ENCODE results near the gene SALL1.

The SALL1 gene

GRCh38 chr16:51164574-51164973 lies 13.5 kb upstream of the SALL1 start:
- no peaks in the 10 kb centered on the region for H3K9me3 ChIP-seq (ENCODE audit: control insufficient read depth, insufficient read depth, low read length)
- H3K36me3 ChIP-seq (ENCODE audit: insufficient read depth, low read length), result no peaks in the 10 kb centered on the region
- no peak overlapping the region for H3K9ac ChIP-seq (ENCODE audit: low read depth, low read length)
- H3K4me1 ChIP-seq (ENCODE audit: insufficient read depth, low read length), result peaks cover 10% of the 10 kb centered on the region

- Histone ChIP-seq H3K36me3 (ENCODE audit: insufficient read depth, low read length) (no peaks in the 10 kb centered on the region), H3K9ac (ENCODE audit: low read depth, low read length) (no peak overlapping the region), H3K9me3 (ENCODE audit: control insufficient read depth, insufficient read depth, low read length) (no peaks in the 10 kb centered on the region), H3K4me1 (ENCODE audit: insufficient read depth, low read length) (peaks cover 10% of the 10 kb centered on the region)
These were observed 13.0 kb upstream of the SALL1 start for GRCh38 chr16:51163894-51164566.

DNA sequence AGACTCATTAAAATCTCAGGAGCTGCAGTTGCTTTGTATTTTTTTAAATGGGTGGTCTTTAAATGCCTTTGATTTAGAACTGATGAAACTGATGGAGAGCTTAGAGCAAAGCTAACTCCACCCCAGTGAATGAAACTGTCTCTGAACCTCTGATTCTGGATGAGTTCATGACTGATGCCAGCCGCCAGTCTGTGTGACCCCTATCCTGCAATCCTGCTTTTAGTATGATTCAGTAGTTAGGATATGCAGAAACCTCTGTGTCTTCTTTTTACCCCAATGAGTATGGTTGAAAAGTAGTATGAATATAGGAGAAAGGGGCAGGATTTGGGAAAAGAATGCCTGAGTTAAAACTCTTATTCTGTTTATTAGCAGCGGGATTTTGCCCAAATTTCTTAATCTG lies 12.3 kb upstream of the SALL1 start:
- no peaks in the 10 kb centered on the region for H3K9me3 ChIP-seq (ENCODE audit: control insufficient read depth, insufficient read depth, low read length)
- no peak overlapping the region for H3K9ac ChIP-seq (ENCODE audit: low read depth, low read length)
- H3K4me1 ChIP-seq (ENCODE audit: insufficient read depth, low read length), result peaks cover 10% of the 10 kb centered on the region

DNA sequence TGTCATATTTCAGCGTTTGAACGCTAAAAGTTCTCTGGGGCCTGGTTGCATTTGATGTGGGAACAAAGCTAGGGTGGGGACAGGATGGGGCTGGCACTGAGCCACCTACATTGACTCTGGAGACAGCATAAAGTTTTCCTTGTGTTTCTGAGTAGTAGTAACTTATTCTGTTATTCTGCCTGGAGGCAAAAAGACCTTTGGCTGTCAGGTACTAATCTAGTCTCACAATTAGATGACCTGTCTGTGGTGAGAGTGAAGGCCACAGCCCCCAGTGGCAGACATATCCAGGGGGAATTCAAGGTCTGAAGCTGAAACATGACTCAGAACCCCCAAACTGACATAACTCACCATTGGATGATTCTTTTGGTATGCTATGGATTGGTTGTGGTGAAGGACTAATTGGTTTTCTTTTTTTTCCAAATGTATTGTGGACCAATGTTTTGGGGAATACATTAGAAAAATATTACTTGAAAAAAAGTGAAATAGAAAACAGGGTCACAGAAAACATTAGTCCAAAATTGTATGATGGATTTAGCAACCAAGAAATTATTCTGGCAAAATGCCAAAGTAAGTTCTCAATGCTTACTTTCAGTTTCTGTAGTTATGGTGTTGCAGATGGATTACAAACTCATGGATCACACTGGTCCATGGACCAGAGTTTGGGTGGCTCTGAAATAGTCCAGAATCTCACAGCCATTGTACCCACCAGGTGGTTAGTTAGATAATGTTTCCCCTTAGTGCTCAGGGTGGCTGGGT lies 10.5 kb upstream of the SALL1 start:
- H3K9me3 ChIP-seq (ENCODE audit: control insufficient read depth, insufficient read depth, low read length), result no peaks in the 10 kb centered on the region
- peaks cover 23% of the 10 kb centered on the region for H3K4me1 ChIP-seq (ENCODE audit: insufficient read depth, low read length)
- no peaks in the 10 kb centered on the region for H3K36me3 ChIP-seq (ENCODE audit: insufficient read depth, low read length)
- H3K9ac ChIP-seq (ENCODE audit: low read depth, low read length), result no peak overlapping the region

More for the DNA sequence above, 12.3 kb upstream of the SALL1 start:
- no peaks in the 10 kb centered on the region for H3K36me3 ChIP-seq (ENCODE audit: insufficient read depth, low read length)

DNA sequence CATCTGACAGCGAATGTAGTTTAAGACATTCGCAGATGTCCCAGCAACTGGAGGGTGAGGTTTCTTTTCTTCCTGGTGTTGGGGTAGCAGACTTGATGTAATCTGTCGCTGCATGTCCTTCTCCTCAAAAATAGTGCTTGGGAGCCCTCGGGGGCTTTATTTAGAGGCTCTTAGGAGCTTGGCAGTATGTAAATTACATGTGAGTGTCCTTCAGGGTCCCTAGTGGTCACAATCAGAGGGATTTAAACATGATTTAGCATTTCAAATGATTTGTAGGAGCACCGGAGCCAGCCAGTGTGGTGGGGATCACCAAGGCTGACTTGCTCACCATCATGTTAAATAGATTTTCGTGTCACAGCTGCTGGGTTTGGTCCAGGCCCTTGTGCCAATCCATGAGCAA lies 8.8 kb upstream of the SALL1 start:
- peaks cover 14% of the 10 kb centered on the region for H3K4me1 ChIP-seq (ENCODE audit: insufficient read depth, low read length)
- H3K9me3 ChIP-seq (ENCODE audit: control insufficient read depth, insufficient read depth, low read length), result no peaks in the 10 kb centered on the region
- H3K36me3 ChIP-seq (ENCODE audit: insufficient read depth, low read length), result no peaks in the 10 kb centered on the region
- H3K9ac ChIP-seq (ENCODE audit: low read depth, low read length), result no peak overlapping the region

DNA sequence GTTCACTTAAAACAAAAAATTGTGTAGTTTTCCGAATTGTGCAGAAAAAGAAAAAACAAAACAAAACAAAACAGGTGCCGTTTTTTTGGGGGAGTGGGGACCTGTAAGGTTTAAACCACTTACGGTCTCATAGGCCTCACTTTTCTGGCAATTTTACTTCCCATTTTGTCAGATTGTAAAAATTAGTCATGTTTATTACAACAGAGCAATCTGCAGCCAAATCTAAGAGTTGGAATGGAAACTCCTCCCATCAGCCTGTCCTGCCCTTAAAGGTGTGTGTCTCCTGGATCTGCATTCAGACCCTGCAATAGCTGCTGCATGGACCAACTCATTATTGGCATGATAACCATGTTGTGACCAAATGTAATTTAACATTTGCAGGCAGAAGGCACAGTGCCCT lies 8.2 kb upstream of the SALL1 start:
- no peaks in the 10 kb centered on the region for H3K36me3 ChIP-seq (ENCODE audit: insufficient read depth, low read length)
- H3K9me3 ChIP-seq (ENCODE audit: control insufficient read depth, insufficient read depth, low read length), result no peaks in the 10 kb centered on the region

DNA sequence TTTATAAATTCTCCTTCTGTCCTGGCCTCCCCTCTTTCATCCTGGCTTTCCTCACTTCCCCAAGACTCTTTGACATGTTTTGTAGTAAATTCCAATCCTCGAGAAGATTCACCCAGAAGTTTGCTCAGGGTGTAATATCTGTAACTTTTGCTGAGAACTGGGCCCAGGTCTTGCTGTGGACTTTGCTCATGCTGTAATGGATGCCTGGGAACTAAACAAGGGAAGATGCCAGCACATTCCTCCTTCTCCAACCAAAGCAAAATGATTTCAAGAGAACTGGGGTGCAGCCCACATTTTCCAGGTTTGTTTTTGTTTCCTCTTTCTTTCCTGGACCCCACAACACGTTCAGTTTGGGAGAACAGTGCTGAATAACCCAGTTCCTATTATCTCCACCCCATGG lies 6.6 kb upstream of the SALL1 start:
- Histone ChIP-seq H3K36me3 (ENCODE audit: insufficient read depth, low read length) (no peaks in the 10 kb centered on the region), H3K9ac (ENCODE audit: low read depth, low read length) (no peak overlapping the region)

More for the DNA sequence above, 8.2 kb upstream of the SALL1 start:
- Histone ChIP-seq H3K9ac (ENCODE audit: low read depth, low read length) (no peak overlapping the region), H3K4me1 (ENCODE audit: insufficient read depth, low read length) (peaks cover 14% of the 10 kb centered on the region)

DNA sequence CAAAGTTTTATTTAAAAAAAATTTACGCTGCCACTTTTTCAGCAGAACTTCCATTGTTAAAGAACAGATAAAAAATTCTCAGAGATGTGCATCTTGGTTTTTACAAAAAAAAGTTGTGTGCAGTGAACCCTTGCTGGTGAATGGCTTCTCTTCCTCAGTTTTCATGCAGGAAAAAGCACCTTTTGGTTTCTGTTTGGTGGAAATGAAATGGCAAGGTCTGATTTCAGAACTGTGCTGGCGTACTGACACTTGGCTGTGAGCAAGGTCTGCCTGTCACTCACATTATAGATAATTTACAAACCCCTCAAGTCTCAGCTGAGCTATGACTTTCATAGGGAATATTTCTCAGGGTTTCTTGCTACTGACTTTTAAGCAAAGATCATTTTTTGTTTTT lies 5.7 kb upstream of the SALL1 start:
- Histone ChIP-seq H3K9me3 (ENCODE audit: control insufficient read depth, insufficient read depth, low read length) (no peaks in the 10 kb centered on the region), H3K9ac (ENCODE audit: low read depth, low read length) (peak overlapping the region; percentile 86; the same call in 1 of the 2 replicates), H3K36me3 (ENCODE audit: insufficient read depth, low read length) (no peaks in the 10 kb centered on the region), H3K4me1 (ENCODE audit: insufficient read depth, low read length) (peaks cover 14% of the 10 kb centered on the region)

More for the DNA sequence above, 6.6 kb upstream of the SALL1 start:
- Histone ChIP-seq H3K9me3 (ENCODE audit: control insufficient read depth, insufficient read depth, low read length) (no peaks in the 10 kb centered on the region), H3K4me1 (ENCODE audit: insufficient read depth, low read length) (peaks cover 14% of the 10 kb centered on the region)

DNA sequence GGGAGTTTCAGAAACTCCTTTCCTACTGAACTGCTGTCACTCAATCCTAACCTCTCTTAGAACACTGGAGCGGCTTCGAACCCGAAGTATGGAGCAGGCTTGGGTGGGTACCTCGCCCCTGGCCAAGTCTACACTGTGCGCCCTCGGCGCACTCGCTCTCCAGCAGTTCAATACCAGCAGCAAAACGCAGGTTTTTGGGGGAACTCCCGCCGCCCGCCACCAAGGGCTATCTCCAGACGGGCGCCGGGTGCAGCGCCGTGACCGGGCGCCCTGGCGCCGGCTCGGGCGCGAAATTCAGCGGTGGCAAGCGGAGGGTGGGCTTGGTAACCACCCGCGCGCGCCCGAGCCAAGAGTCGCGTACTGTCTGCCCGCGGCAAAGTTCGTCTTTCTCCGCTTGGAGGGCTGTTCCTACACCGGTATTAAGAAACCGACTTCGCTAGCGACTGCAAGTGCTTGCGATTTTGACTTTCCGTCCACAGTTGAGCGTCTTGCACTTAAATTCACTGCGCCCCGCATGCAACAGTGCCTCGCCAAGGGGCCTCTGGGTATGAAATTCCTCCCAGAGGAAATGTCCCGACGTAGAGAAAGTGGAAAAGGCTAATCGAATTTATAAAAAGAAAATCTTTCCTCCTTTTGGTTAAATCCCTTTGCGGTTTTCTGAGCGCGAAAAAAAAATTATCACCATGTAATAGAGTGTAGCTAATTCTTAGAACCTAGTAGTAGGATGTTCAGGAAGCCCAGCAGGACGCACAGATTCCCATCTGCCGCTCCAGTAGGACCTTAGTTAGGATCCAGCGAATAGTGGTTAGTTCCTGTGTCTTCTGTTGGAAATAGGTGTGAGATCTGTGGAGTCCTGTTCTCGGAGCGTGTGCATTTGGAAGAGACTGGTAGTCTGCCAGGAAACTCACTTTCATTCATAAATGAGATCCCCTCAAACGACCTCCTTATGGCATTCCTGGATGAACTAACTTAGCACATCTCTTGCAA lies 5.0 kb upstream of the SALL1 start:
- Histone ChIP-seq H3K9me3 (ENCODE audit: control insufficient read depth, insufficient read depth, low read length) (no peaks in the 10 kb centered on the region), H3K36me3 (ENCODE audit: insufficient read depth, low read length) (no peaks in the 10 kb centered on the region), H3K9ac (ENCODE audit: low read depth, low read length) (peak overlapping the region; percentile 86), H3K4me1 (ENCODE audit: insufficient read depth, low read length) (peaks cover 14% of the 10 kb centered on the region)

GRCh38 chr16:51155199-51155607 lies 4.1 kb upstream of the SALL1 start:
- H3K9me3 ChIP-seq (ENCODE audit: control insufficient read depth, insufficient read depth, low read length), result no peaks in the 10 kb centered on the region

DNA sequence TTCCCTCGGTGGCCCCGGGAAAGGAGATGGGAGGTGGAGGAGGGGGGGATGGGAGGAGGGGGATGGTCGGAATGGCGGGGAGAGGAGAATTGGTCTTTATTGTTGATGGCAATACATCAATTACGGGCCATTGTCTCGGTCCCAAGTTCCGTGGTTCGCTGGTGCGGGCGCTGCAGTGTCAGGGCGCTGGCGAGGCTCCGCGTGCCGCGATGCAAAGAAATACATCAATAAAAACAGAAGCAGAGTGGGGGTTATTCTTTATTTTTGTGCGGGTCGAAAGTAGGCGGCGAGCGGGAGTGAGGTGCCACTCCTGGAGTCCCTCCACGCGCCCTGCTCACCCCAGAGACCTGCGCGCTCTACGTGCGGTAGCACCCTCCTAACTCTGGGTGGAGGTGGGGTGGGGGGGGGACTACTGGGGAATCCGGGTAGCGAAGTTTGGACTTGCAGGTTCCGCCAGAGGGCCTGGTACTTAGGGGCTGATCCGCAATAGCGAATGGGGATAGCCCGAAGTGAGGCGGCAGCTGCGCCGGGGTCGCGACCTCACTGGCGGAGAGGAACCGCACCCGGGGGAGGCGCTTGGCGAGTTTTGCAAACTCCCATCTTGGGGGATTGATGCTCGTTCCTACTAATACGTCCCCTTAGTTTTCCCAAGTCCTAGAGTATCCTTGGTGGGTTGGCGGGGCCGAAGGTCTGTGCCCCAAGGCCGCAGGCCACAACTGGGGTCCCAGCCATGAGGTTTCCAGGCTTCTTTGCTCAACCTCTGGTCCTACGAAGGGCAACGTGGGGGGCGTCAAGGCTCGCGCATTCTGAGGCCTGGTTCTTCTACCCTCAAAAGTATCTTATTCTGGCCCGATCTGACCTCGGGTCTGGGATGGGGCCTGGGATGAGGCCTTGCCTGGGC lies 3.5 kb upstream of the SALL1 start:
- Histone ChIP-seq H3K9me3 (ENCODE audit: control insufficient read depth, insufficient read depth, low read length) (no peaks in the 10 kb centered on the region), H3K9ac (ENCODE audit: low read depth, low read length) (peak overlapping the region; percentile 86), H3K36me3 (ENCODE audit: insufficient read depth, low read length) (no peaks in the 10 kb centered on the region), H3K4me1 (ENCODE audit: insufficient read depth, low read length) (peaks cover 14% of the 10 kb centered on the region)

More at GRCh38 chr16:51155199-51155607, 4.1 kb upstream of the SALL1 start:
- Histone ChIP-seq H3K4me1 (ENCODE audit: insufficient read depth, low read length) (peaks cover 14% of the 10 kb centered on the region), H3K36me3 (ENCODE audit: insufficient read depth, low read length) (no peaks in the 10 kb centered on the region), H3K9ac (ENCODE audit: low read depth, low read length) (peak overlapping the region; percentile 86)

- Histone ChIP-seq H3K9ac (ENCODE audit: low read depth, low read length) (peak overlapping the region; percentile 86), H3K9me3 (ENCODE audit: control insufficient read depth, insufficient read depth, low read length) (no peaks in the 10 kb centered on the region), H3K36me3 (ENCODE audit: insufficient read depth, low read length) (no peaks in the 10 kb centered on the region), H3K4me1 (ENCODE audit: insufficient read depth, low read length) (peaks cover 14% of the 10 kb centered on the region)
These were observed 2.5 kb upstream of the SALL1 start for GRCh38 chr16:51153577-51154031.

DNA sequence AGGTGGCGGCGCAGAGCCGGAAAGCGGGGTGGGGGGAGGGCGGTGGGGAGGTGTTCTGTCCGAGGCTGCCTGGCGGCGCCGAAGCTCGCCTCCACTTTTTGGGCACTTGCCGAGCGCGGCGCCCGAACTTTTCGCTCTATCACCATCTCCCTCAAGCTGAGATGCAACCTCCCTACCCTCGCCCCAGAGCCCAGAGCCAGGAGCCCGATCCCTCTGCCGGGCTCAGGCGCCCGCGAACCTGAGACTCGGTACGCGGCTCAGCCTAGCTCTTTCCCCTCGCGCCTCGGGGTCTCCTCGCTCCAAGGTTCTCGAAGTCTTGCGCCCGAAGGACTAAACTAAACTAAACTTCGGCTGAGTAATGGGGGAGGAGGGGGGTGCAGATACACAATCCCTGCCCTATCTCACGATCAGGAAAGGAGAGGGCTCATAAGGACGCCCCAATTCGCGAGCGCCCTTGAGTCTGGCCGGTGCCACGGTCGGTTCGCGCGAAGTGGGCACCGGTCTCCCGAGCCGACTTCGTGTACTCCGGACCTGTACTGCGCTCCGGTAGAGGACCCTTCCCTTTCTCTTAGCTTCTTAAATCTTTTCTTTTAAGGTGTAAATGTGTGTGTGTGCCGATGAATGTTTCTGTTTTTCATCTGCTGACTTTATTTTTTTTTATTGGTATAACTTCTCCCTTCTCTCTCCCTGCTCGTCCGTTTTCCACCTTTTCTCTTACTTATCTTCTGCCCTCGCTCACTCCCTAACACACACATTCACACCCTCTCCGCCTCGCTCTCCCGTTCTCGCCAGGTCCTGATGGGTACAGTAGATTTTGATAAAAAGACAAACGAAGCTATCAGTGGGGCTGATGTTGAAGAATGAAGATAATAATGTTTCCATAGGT lies 1.9 kb upstream of the SALL1 start:
- H3K9ac ChIP-seq (ENCODE audit: low read depth, low read length), result peak overlapping the region; percentile 86
- no peaks in the 10 kb centered on the region for H3K36me3 ChIP-seq (ENCODE audit: insufficient read depth, low read length)
- H3K4me1 ChIP-seq (ENCODE audit: insufficient read depth, low read length), result peaks cover 20% of the 10 kb centered on the region
- no peaks in the 10 kb centered on the region for H3K9me3 ChIP-seq (ENCODE audit: control insufficient read depth, insufficient read depth, low read length)
